ENCODE measurements around the gene ELMO1.

The ELMO1 gene

DNA sequence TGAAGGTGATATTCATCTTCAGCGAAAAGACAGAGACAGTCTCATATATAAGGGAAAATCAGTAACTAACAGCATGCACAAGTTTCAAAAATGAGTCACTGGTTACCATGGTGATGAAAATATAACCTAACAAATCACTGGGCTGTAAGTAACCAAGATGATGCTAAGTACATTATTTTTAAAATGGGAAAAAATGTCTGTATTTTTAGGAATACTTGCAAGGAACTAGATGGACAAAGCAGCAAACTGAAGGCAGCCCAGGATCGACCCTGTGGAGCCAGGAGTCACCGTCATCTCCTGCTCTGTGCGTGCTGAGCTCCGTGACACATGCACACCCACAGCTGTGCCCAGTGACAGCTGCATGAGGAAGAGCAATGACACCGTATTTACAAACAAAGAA lies 137.3 kb downstream of the ELMO1 start:
- H3K4me3 ChIP-seq (ENCODE audit: low read depth, low read length): no peak overlapping the region

DNA sequence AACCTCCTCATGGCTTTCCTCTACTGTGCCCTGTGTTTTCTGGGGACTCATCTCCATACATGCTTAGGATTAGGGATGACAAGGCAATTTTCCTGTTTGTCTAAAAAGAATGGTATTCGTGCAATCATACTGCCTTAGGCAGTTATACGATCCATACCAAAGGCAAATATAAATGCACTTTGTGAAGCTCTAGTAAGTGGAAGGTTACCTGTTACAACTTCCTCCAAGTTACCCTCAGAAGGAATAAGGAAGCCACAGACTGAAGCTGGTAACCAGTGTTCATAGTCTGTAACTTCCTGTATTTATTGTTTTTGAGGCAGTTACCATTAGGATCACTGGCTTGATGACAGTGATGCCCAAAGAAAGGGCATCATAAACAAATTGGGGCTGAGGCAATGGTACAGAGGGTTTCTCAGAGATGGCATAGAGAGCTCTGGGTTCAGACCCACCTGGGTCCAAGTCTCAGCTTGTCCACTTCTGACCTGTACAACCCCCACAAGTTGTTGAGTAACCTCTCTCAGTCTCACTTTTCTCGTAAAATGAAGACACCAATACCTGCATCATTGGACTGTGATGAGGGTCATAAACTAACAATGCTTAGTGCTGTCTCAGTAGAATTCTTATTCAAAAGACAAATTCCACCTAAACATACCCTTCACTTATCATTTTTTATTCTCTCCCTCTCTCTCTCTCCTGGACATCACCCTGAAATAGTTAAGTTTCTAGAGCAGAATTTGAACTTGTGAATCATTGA lies 138.2 kb downstream of the ELMO1 start:
- no peak overlapping the region for H3K4me3 ChIP-seq (ENCODE audit: low read depth, low read length)
- TF ChIP-seq, protein P1, sequence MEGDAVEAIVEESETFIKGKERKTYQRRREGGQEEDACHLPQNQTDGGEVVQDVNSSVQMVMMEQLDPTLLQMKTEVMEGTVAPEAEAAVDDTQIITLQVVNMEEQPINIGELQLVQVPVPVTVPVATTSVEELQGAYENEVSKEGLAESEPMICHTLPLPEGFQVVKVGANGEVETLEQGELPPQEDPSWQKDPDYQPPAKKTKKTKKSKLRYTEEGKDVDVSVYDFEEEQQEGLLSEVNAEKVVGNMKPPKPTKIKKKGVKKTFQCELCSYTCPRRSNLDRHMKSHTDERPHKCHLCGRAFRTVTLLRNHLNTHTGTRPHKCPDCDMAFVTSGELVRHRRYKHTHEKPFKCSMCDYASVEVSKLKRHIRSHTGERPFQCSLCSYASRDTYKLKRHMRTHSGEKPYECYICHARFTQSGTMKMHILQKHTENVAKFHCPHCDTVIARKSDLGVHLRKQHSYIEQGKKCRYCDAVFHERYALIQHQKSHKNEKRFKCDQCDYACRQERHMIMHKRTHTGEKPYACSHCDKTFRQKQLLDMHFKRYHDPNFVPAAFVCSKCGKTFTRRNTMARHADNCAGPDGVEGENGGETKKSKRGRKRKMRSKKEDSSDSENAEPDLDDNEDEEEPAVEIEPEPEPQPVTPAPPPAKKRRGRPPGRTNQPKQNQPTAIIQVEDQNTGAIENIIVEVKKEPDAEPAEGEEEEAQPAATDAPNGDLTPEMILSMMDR (IDR thresholded peaks at IDR 0.05; ENCODE audit: low read depth, low read length, missing control alignments): no peak
- in situ Hi-C loops (cut with HindIII; ENCODE audit: low sequenced_read_pairs): no loop called here
- DNase-seq (ENCODE audit: low read depth): no peak

More for the DNA sequence above, 137.3 kb downstream of the ELMO1 start:
- DNase-seq (ENCODE audit: low read depth): peak; percentile 3
- in situ Hi-C loops (cut with HindIII; ENCODE audit: low sequenced_read_pairs): no loop called here
- TF ChIP-seq, protein P1 (IDR thresholded peaks at IDR 0.05; ENCODE audit: low read depth, low read length, missing control alignments): no peak

DNA sequence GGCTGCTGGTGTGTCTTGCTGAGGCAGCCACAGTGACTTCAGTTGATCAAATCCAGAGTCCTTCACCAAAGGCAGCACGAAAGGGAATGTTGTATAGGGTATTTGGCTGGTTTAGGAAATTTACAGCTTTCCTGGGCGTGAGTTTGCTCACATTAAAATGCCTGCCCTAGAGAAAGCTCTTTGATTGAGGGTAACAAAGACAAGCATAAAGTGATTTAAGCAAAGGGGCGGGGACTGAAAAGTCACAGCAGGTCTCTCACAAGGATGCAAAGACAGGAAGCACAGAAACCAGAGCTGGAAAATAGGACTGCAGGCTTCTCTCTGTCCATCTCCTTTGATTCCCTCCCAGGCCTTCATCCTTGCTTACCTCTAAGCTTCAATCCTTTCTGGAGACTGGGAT lies 139.2 kb downstream of the ELMO1 start:
- no peak overlapping the region for H3K4me3 ChIP-seq (ENCODE audit: low read depth, low read length)
- in situ Hi-C loops (cut with HindIII; ENCODE audit: low sequenced_read_pairs): no loop called here
- no peak for DNase-seq (ENCODE audit: low read depth)
- TF ChIP-seq, protein P1 (IDR thresholded peaks at IDR 0.05; ENCODE audit: low read depth, low read length, missing control alignments): no peak

DNA sequence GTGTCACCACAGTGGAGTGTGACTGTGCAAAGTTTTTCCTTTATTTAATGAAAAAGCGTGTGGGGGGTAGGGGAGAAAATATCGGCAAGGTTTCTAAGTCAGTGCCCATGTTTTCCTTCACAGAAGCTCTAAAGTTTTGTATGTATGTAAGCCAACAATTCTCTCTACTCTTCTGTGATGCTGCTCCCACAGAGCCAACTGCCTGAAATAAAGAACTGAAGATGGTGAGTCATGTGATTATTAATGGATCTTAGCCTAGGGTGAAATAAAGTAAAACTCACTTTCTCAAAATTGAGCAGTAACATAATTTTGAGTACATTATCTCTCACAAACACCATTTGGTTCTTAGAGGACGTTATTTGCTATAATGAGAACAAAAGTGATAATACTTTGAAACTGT lies 143.7 kb downstream of the ELMO1 start:
- in situ Hi-C loops (cut with HindIII; ENCODE audit: low sequenced_read_pairs): no loop called here
- DNase-seq (ENCODE audit: low read depth): no peak
- TF ChIP-seq, protein P1 (IDR thresholded peaks at IDR 0.05; ENCODE audit: low read depth, low read length, missing control alignments): no peak
- no peak overlapping the region for H3K4me3 ChIP-seq (ENCODE audit: low read depth, low read length)

DNA sequence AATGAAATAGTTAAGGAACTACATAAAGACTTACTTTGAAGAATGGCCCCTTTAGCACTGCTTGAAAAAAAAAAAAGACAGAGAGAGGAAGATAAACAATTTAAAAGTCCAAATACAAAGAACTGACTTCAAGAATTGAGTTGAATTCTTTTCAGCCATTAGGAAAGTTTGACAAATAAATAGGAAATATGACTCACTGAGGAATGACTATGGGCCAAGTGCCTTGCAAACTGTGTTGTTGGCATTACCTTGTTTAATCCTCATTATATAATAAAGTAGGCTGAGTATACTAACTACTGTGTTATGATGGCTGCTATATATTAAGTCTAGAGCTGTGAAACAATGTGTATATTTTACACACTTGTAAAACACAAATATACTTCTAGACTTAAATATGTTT lies 151.1 kb downstream of the ELMO1 start:
- DNase-seq (ENCODE audit: low read depth): no peak
- TF ChIP-seq, protein P1 (IDR thresholded peaks at IDR 0.05; ENCODE audit: low read depth, low read length, missing control alignments): no peak
- no peak overlapping the region for H3K4me3 ChIP-seq (ENCODE audit: low read depth, low read length)
- in situ Hi-C loops (cut with HindIII; ENCODE audit: low sequenced_read_pairs): no loop called here

DNA sequence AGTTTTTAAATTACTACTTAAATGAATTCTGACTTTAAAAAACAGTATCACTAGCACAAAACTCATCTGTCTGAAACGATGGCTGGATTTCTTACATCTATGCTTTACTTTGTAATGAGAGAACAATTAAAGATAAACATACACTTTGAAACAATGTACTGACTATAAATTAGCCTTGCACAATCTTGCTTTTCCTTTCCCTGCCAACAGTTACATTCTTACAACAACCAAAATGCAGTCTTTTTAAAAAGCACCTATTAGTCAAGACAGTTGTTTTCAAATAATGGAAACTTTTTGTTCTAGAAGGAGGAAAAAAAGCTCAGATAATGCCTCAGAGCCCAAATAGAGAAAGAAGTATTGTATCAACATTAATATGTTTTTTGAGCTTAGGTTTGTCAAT lies 153.3 kb downstream of the ELMO1 start:
- in situ Hi-C loops (cut with HindIII; ENCODE audit: low sequenced_read_pairs): no loop called here
- TF ChIP-seq, protein P1 (IDR thresholded peaks at IDR 0.05; ENCODE audit: low read depth, low read length, missing control alignments): no peak
- DNase-seq (ENCODE audit: low read depth): no peak
- H3K4me3 ChIP-seq (ENCODE audit: low read depth, low read length): no peak overlapping the region

Measured in astrocyte of the cerebellum (primary cell).